Measurements from ENCODE around the gene PLAAT3.
"Not testable (repeated sequence)": the region's sequence is repeated elsewhere in the genome, so short reads cannot be mapped to it uniquely, and the experiment has no call there.

- TF ChIP-seq CTCF (IDR thresholded peaks at IDR 0.05; ENCODE audit: low read length); EZH2 (IDR thresholded peaks at IDR 0.05; ENCODE audit: borderline replicate concordance, low read length): not testable (repeated sequence)
Observed at GRCh38 chr11:63617686-63618085, 3.5 kb upstream of the PLAAT3 start.
